Measurements from ENCODE around the gene SV2A.
"Not testable (repeated sequence)": the region's sequence is repeated elsewhere in the genome, so short reads cannot be mapped to it uniquely, and the experiment has no call there.

The SV2A gene, protein sequence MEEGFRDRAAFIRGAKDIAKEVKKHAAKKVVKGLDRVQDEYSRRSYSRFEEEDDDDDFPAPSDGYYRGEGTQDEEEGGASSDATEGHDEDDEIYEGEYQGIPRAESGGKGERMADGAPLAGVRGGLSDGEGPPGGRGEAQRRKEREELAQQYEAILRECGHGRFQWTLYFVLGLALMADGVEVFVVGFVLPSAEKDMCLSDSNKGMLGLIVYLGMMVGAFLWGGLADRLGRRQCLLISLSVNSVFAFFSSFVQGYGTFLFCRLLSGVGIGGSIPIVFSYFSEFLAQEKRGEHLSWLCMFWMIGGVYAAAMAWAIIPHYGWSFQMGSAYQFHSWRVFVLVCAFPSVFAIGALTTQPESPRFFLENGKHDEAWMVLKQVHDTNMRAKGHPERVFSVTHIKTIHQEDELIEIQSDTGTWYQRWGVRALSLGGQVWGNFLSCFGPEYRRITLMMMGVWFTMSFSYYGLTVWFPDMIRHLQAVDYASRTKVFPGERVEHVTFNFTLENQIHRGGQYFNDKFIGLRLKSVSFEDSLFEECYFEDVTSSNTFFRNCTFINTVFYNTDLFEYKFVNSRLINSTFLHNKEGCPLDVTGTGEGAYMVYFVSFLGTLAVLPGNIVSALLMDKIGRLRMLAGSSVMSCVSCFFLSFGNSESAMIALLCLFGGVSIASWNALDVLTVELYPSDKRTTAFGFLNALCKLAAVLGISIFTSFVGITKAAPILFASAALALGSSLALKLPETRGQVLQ

DNA sequence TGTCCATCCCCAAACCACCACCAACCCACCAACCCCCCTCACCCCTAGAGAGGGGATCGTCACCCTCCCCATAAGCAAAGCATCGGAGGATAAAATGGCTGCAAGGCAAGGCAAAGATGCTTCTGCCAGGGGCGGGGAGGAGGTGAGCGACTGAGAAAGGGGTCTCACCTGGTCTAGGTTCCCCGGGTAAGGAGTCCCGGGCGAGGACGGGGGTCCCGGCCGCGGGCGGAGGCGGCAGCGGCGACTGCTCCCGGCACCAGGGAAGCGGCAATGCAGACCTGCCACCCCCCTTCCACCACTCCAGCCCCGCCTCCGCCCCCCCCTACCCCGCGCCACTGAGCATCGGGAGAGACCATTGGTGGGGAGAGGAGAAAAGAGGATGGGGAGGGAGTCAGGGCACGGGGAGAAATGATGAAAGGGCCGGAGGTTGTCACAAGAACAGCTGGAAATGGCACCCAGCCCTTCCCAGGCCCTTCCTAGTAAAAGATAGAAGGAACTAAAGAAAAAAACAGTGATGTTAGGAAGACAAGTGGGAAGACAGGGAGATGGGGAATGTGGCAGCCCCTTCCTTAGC is at the start of gene SV2A:
Gene SV2A (minus strand): TSS at position 274 of the 574 bp plus-strand sequence. CDS start 4,004 bp downstream, outside the sequence.
- DNase-seq (ENCODE audit: low spot score) = no peak

DNA sequence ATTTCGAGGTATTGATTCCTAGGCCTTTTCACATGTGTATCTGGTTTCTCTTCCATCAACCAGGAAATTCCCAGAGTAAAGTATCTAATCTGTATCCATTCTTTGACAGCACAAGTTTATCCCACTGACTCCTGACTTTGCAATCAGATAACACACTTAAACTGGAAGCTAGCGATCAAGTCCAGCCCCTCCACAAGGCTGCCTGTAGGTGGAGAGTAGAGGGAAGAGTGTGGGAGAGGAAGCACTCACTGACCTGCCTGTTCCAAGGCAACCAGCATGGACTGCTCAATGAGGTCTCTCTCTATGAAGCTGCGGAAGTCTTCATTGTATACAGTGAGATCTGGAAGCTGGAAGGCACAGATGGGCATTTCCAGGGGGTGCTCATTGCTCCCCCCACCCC is 49.4 kb upstream of the SV2A start:
- DNase-seq (ENCODE audit: low spot score) = no peak

DNA sequence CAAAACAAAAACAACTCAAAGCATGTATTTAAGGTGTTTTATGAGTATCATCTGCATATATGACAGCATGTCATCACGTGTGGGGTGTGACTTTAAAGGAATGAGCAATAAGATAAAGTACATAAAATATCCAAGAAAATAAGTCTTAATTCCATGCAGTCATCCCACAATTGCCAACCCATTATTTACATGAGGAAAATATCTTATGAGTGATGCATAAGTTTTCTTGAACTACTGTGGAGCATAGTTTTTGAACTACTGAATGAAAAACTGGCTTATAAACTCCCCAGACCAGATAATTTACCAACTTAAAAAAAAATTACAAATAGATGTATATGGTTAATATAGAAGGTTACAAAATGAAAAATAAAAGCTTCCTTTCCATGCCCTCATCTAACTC is 48.8 kb upstream of the SV2A start:
- DNase-seq (ENCODE audit: low spot score) = no peak

DNA sequence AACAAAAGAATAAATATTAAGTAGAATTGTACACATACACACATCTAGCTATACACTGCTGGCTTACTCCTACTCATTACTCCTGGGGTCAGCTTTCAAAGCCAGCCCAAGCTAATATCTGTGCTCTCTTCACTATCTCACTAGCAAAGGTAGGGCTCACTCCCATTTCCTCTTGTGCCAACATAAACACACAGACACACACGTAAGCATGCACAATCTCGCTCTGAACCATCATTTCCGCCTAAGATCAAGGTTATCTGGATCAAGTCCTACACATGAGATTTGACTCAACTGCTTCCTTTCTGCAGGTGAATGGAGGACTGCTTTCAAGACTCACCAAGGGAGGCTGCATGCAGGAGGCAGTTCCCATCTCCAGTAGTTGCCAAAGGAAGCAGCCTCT is 47.8 kb upstream of the SV2A start:
- DNase-seq (ENCODE audit: low spot score) = no peak

DNA sequence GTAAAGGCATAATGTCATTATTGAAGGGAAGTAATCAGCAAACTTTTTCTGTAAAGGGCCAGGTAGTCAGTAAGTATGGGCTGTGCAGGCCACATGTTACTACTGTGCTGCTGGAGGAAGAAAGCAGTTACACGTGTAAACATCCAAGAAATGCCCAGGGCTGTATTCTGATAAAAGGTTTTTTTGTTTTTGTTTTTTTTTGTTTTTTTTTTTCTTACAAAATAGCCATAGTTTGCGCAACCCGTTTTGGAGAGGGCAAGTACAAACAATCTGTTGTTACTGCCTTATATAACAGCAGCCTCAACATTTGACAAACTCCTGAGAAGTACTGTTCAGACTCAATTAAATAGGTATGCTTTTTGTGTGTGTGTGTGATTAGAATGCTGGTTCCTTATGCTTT is 45.7 kb upstream of the SV2A start:
- no peak for DNase-seq (ENCODE audit: low spot score)

DNA sequence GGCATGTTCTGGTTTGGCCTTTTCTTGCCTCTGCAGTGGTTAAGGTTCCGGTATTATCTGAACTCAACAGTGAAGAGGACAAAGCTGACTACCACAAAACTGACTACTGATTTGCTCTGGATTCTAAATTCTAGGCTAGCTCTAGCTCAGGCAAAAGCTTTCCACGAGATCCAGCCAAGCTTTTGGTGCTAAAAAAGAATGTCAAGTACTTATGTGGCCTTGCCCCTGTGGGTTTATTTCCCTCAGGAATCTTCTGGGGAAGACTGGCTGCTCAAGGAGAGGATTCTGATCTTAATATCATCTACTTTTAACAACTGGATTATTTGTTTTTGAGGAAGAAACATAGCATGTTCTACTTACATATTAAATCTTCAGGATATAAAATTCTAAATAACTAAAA is 45.1 kb upstream of the SV2A start:
- no peak for DNase-seq (ENCODE audit: low spot score)

DNA sequence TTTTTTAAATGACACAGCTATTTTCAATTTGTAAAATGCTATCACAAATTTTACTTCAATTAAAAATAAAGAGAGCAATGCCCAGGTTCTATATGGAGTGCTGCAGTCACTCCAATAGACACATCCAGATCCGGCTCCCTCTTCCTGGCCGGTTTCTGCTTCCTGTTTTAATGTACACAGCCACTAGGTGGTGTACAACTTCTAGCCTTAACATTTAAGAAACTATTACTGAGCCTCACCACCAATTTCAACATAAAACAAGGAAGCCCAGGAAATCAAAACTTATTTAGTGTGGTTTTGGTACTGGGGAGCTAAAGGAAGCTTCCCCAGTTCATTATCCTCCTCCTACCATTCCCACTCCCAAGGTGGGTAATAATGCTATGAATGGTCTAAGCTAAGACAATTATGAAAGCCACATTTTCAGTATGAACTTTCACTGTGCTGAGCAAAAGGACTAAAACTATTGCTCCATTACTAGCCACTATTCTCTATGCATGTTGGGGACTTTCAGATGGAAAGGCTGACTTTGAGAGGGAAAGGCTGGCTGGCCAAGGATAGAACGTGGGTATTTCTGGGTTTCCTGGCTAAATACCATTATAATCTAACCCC is 44.5 kb upstream of the SV2A start:
- DNase-seq (ENCODE audit: low spot score) = peak; percentile 74

DNA sequence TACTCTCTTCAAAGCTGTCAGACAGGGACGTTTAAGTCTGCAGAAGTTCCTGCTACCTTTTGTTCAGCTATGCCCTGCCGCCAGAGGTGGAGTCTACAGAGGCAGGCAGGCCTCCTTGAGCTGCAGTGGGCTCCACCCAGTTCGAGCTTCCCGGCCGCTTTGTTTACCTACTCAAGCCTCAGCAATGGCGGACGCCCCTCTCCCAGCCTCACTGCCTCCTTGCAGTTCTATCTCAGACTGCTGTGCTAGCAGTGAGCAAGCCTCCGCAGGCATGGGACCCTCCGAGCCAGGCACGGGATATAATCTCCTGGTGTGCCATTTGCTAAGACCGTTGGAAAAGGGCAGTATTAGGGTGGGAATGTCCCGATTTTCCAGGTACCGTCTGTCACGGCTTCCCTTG is 39.9 kb upstream of the SV2A start:
- not testable (repeated sequence) for DNase-seq (ENCODE audit: low spot score)

DNA sequence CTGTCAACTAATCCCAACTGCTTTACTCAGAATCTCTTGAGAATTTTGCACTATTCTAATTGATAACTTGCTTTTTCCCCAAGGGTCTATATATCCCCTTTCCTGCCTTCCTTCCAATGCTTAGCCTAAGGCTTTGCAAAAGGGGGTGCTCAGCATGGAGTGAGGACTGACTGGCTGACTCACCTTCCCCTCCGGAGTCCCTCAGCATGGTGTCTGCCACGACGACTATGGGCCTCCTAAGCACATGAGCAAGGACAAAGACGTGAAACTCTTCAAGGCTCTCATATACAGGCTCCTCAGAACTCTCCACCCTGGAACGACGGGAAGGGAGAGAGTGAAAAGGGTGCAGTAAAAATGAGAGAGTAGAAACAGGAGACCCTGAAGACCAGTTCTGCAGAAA is 32.3 kb upstream of the SV2A start:
- DNase-seq (ENCODE audit: low spot score) = no peak

DNA sequence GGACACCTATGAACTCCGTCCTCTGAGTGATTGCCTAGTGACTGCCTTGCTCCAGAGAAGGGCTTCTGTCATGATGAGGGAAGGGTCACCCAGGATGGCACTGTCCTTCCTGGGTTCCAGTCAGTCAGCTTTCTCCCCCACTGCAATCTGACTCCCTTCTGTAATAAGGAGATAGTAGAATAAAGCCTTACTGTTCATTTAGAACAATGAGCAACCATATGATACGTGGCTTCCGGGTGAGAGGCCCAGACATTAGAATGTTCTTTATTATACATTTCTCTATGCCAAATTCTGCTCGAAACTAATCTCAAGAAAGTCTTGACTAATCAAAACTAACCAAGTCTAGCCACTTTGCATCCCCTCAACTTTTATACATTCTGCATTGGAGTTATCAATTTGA is 27.6 kb upstream of the SV2A start:
- no peak for DNase-seq (ENCODE audit: low spot score)

DNA sequence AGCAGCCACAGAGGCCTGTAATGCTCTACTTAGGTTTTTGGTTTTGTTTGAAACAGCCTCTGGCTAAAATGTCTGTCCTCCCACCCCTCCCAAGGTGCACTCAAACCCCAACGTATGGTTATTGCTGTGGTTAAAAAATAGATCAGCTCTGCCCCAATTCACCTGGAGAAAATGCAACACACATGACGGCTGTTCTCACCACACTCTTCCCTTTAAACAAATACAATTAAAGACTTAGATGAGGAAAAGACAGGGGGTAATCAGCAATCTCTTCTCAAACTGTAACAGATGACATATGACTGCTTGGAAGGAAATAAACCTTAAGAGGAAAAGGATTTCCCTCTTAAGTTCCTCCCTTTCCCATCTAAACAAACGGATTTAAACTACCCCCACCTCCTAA is 25.2 kb upstream of the SV2A start:
- DNase-seq (ENCODE audit: low spot score) = no peak

DNA sequence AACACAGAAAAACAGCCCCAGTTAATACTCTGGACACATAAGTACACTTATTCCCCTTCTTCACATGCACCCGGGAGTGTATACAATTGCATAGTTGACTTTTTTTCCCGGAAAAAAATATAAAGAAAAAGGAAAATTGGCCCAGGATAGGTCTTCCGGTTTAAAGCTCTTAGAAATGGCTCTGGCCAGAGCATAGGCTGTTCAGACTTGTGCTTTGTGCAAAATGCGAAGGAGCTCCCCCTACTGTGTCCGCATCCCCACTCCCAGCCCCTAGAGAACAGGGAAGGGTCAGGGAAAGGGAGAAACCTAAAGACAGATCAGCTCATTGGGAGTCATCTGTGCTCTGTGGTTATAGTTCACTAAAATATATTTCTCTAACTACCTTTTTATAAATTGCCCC is 24.6 kb upstream of the SV2A start:
- DNase-seq (ENCODE audit: low spot score) = no peak

DNA sequence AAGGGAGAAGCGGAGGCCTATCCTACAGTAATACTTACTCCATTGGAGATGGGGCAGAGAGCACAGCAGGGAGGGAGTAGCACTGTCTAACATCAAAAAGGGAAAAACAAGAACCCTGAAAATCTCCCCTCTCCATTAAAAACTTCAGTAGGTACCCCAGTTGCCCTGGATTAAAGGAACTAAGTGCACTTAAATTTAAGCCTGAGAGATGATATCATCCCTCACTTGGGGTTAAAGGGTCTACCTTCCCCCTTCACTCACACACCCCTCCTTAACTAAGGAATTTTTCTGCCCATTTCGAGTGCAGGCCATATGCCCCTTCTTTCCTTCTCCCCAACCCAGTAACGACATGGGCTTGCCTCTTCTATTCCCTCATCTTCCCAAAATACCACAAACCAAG is 22.8 kb upstream of the SV2A start:
- no peak for DNase-seq (ENCODE audit: low spot score)

DNA sequence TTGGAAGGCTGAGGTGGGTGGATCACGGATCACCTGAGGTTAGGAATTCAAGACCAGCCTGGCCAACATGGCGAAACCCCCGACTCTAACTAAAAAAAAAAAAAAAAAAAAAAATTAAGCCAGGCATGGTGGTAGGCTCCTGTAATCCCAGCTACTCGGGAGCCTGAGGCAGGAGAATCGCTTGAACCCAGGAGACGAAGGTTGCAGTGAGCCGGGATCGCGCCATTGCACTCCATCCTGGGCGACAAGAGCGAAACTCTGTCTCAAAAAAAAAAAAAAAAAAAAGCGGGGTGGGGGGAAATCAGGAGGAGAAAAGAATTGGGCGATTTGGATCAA is 21.0 kb upstream of the SV2A start:
- not testable (repeated sequence) for DNase-seq (ENCODE audit: low spot score)

DNA sequence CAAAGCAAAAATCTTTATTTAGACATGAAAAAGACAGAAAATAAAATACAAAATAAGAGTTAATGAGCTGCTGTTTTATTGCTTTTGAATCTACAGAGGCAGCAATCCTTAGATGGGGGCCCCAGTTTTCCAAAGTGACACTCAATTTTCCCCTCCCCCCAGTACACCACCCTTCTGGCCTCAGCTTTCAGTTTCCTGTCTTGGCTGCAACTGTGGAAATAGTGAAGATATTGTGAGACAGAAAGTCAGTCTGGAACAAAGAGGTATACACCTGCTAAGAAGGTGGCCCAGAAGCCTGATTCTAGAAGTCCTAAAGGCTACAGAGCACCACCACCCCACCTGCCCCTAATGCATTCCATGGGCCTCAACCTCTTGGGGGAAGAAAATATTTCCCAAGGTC is 20.1 kb upstream of the SV2A start:
- DNase-seq (ENCODE audit: low spot score) = no peak

DNA sequence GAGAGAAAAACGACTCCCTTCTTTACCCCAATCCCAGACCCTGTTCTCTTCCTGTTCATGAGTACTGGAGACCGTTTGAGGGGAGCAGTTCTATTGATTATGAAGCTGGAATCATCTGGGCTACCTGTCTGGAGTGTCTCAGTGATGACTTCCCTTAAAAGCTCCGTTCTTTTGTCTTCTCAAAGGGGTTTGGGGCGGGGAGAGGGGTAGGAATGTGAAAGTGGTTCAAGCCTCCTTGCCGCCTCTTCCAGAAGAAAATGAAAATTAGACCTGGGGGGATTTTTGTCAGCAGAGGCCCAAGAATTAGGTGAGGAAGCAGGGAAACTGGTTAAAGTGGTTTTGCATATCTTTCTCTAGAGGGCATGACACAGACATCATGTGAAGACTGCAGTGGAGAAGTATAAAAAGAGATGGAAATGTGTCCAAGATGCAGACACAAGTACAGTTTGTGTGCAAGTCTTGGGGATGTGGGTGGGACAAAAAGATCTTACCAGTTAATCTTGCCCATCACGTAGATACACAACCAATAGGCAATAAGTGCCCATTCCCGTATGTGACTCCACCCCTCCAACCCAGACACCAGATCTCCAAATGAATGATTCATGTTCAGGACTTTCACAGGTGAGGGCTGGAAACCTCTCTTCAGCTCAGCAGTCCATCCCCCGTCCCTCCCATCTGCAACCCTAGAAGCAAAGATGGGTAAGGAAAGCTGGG is 19.5 kb upstream of the SV2A start:
- DNase-seq (ENCODE audit: low spot score) = peak; percentile 77

DNA sequence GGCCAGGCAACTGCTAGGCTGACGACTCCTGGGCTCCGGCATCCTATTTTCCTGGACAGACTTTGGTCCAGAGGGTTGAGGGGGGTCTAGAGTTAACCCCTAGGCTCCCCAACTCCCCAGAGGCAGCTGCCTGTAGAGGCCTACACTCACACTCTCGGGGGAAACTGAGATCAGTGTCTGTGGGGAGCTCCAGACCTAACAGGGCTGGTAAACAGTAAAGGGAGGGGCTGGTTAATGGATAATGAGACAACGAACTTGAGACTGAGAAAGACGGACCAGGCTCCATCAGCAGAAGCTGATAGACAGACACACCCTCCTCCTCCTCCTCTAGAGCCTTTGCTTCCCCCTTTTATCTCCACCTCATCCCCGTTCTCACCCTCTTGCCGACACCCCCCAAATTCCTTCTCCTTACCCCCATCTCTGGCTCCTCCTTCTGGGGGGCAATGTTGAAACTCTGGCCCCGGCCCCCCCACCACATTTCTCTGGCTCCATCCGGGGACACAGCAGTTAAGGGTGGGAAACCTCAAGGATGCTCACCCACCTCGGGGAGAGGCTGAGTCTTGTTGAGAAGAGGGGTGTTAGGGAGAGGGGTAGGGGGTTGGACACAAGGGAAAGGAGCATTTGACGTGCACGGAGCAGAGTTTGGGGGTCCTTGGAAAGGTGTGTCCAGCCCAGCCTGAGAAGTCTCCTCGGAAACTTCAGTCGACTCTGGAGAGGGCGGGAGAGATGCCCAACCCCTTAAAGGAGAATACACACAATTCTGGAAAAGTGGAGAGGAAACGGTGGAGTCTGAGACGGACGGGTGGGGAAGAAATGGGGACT is 18.7 kb upstream of the SV2A start, which contains the start of gene MTMR11:
Gene MTMR11 (minus strand): TSS at position 710 of the 822 bp plus-strand sequence. CDS start 232 bp downstream, at position 478.
- DNase-seq (ENCODE audit: low spot score) = peak; percentile 69

DNA sequence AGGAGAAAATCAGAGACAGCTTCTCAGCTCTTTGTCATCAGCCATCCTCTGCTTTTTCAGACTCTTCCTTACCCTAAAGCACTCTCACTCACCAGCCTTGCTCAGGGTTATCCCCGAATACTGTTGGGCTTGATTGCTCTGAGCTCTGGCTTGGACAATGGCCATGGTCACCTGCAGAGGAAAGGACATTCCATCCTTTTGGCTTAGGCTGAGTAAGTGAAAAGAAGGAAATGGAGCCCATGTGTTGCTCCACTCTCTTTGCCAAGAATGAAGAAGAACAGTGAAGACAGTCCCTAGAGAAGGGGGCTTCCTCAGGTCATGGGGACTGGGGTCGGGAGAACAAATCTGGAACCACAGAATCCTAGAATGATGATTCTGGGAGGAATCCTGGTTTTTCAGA is 16.7 kb upstream of the SV2A start:
- DNase-seq (ENCODE audit: low spot score) = no peak

DNA sequence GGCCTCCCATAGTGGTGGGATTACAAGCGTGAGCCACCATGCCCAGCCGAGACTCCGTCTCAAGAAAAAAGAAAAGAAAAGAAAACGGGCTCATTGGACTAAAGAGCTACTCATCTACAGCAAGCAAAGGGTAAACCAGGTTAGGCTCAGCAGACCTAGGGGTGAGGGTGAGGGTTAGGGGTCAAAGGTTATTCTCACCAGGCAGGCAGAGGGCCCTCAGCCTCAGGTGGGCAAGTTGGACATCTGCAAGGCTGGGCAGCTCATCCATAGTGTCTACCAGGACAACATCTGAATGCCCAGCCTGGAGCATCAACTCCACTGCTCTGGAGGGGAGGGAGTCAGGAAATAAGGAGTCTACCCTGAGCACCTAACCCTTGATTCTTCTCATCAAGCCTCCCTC is 15.6 kb upstream of the SV2A start:
- DNase-seq (ENCODE audit: low spot score) = no peak

DNA sequence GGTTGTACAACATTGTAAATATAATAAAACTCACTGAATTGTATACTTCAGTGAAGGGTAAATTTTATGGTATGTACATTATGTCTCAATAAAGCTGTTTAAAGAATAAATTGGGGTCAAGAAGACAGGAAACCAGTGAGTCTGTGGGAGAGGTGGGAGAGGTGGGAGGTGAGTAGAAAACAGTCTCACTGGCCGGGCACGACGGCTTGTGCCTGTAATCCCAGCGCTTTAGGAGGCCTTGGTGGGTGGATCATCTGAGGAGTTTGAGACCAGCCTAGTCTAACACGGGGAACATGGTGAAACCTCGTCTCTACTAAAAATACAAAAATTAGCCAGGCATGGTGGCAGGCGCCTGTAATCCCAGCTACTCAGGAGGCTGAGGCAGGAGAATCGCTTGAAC is 14.8 kb upstream of the SV2A start:
- no peak for DNase-seq (ENCODE audit: low spot score)

DNA sequence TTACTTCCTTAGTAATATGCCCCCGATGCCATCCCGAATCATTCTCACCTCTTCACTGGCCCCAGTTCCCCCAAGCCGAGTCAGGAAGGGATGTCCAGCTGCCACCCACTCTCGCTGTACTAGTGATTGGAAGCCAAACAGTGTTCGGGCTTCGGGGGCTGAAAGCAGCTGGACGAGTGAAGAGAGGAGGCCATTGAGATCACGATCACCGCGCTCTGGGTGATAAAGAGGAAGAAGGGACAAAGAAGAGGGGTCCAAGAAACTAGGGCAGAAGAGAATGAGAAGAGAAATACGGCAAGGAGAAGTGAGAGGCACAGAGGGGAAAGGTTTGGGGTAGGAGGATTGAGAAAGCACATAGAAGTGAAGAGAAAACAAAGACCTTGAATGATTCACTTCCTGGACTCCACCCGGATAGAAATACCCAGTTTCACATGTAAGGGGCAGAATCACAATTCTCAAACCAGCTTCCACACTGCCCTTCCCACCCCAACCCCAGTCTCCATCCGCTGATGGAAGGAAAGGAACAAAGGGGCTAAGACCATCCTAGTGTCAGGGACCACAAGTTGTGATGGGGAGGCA is 13.7 kb upstream of the SV2A start:
- no peak for DNase-seq (ENCODE audit: low spot score)

Data from LoVo (cell line).